CD14-positive monocyte (primary cell): ENCODE results near the gene TAS2R14. TPM values are rescaled to one million over a fixed set of nuclear protein-coding genes. Genes with fewer than 3 reads are reported as not detected.

Experiments used
- DNase-seq, 3 donors: peaks; one replicate each; pipeline ENCODE4 v3.0.0-alpha.2; 2011 to 2022
- H2AFZ ChIP-seq: 2 replicates; pipeline ENCODE4 v1.6.0; 2012; ENCODE audit warnings: mild to moderate bottlenecking, low read depth, low read length, inconsistent platforms; ENCODE audit not compliant: insufficient read depth, poor library complexity, severe bottlenecking
- H3K27ac ChIP-seq, 2 donors: 1 replicate in 1 of 2; 2 replicates in 1 of 2; pipeline ENCODE4 v1.5.1; 2012 to 2013; ENCODE audit warnings: low read length in 2 of 2, control low read depth in 1 of 2, inconsistent platforms in 1 of 2, low read depth in 1 of 2, mild to moderate bottlenecking in 1 of 2
- H3K27me3 ChIP-seq, 2 donors: one replicate each; pipeline versions ENCODE4 v1.6.0 to v1.6.1; 2011 to 2013; ENCODE audit warnings: low read length in 2 of 2; ENCODE audit not compliant: control insufficient read depth in 2 of 2, insufficient read depth in 2 of 2
- H3K36me3 ChIP-seq, 2 donors: replicated peaks in 1 of 2; 1 replicate in 1 of 2; 2 replicates in 1 of 2; pipeline versions ENCODE4 v1.5.1 to v1.6.1; 2012 to 2013; ENCODE audit warnings: low read length in 2 of 2, control low read depth in 1 of 2, inconsistent platforms in 1 of 2, mild to moderate bottlenecking in 1 of 2; ENCODE audit not compliant: insufficient read depth in 2 of 2, control insufficient read depth in 1 of 2
- H3K4me1 ChIP-seq, 2 donors: 1 replicate in 1 of 2; 2 replicates in 1 of 2; pipeline versions ENCODE4 v1.5.1 to v1.6.1; 2012 to 2013; ENCODE audit warnings: low read length in 2 of 2, control low read depth in 1 of 2, inconsistent platforms in 1 of 2, mild to moderate bottlenecking in 1 of 2, moderate library complexity in 1 of 2; ENCODE audit not compliant: insufficient read depth in 2 of 2, control insufficient read depth in 1 of 2
- H3K4me2 ChIP-seq: replicated peaks from 2 replicates; pipeline ENCODE3; 2012; ENCODE audit warnings: low read length, moderate library complexity, mild to moderate bottlenecking; ENCODE audit not compliant: poor library complexity, severe bottlenecking; ENCODE audit errors: extremely low read depth
- H3K4me3 ChIP-seq, 3 experiments: fragments of 200-600 bp in 1 of 3; sonication (generic) in 1 of 3; replicated peaks in 1 of 3; 1 replicate in 2 of 3; 2 replicates in 1 of 3; pipeline ENCODE4 v1.5.1; 2011 to 2013; ENCODE audit warnings: low read length in 3 of 3, mild to moderate bottlenecking in 3 of 3, control low read depth in 2 of 3, low read depth in 2 of 3, inconsistent platforms in 1 of 3, moderate library complexity in 1 of 3
- H3K79me2 ChIP-seq: 2 replicates; pipeline ENCODE4 v1.6.0; 2012; ENCODE audit warnings: mild to moderate bottlenecking, control low read depth, inconsistent platforms, low read length, moderate library complexity; ENCODE audit not compliant: insufficient read depth
- H3K9ac ChIP-seq: 2 replicates; pipeline ENCODE4 v1.6.0; 2017; ENCODE audit warnings: low read length, mild to moderate bottlenecking; ENCODE audit not compliant: insufficient read depth, poor library complexity, severe bottlenecking
- H3K9me3 ChIP-seq, 2 donors: replicated peaks in 1 of 2; 1 replicate in 1 of 2; 2 replicates in 1 of 2; pipeline versions ENCODE4 v1.5.1 to v1.6.1; 2012 to 2013; ENCODE audit warnings: low read length in 2 of 2, control low read depth in 1 of 2; ENCODE audit not compliant: control insufficient read depth in 1 of 2, insufficient read depth in 1 of 2
- H4K20me1 ChIP-seq: 2 replicates; pipeline ENCODE4 v1.6.0; 2012; ENCODE audit warnings: mild to moderate bottlenecking, low read length, control low read depth, moderate library complexity; ENCODE audit not compliant: insufficient read depth
- H3K27ac Mint-ChIP-seq, 7 donors: one replicate each; pipeline ENCODE4 v1.8.0; 2020; ENCODE audit warnings: mild to moderate bottlenecking in 7 of 7, mixed read lengths in 7 of 7, moderate library complexity in 6 of 7, inconsistent platforms in 2 of 7
- H3K27me3 Mint-ChIP-seq, 3 donors: one replicate each; pipeline ENCODE4 v1.8.0; 2021 to 2022; ENCODE audit warnings: low read depth in 3 of 3, mild to moderate bottlenecking in 3 of 3, mixed read lengths in 3 of 3, moderate library complexity in 3 of 3, inconsistent platforms in 1 of 3
- H3K36me3 Mint-ChIP-seq, 2 donors: one replicate each; pipeline ENCODE4 v1.8.0; 2020; ENCODE audit warnings: mixed read lengths in 2 of 2, inconsistent platforms in 1 of 2, mild to moderate bottlenecking in 1 of 2
- H3K4me1 Mint-ChIP-seq: one replicate; pipeline ENCODE4 v1.8.0; 2020; ENCODE audit warnings: mild to moderate bottlenecking, mixed read lengths
- H3K4me3 Mint-ChIP-seq, 2 donors: one replicate each; pipeline ENCODE4 v1.8.0; 2020; ENCODE audit warnings: mild to moderate bottlenecking in 2 of 2, mixed read lengths in 2 of 2, moderate library complexity in 1 of 2
- H3K9me3 Mint-ChIP-seq, 7 donors: one replicate each; pipeline ENCODE4 v1.8.0; 2020 to 2022; ENCODE audit warnings: mixed read lengths in 7 of 7, mild to moderate bottlenecking in 6 of 7, moderate library complexity in 6 of 7, inconsistent platforms in 2 of 7
- WGBS: methylation state at CpG from one replicate; pipeline ENCODE4 v1.1.5; 2013; ENCODE audit warnings: missing lambda C conversion rate; ENCODE audit not compliant: insufficient coverage; 5-methylcytosine and 5-hydroxymethylcytosine counted together
- intact Hi-C, 2 donors: fragments of 100-400 bp; cut with micrococcal nuclease; formaldehyde crosslinking; loops; one replicate each; pipeline versions ENCODE4 v1.15.0 to v1.15.1; 2023
- polyA plus RNA-seq, 3 donors: library from polyadenylated mRNA; depleted of rRNA in 1 of 3; unstranded in 2 of 3; stranded (reverse) in 1 of 3; fragments of 300-500 nt in 2 of 3; fragments of >200 nt in 1 of 3; fragmentation: Illumina TruSeq in 2 of 3; gene quantifications; 1 replicate in 2 of 3; 2 replicates in 1 of 3; pipeline ENCODE4 v1.2.3, GENCODE V29; 2012 to 2021
- TF ChIP-seq, protein P1 (sequence below): fragments of 200-600 bp; IDR thresholded peaks from one replicate; pipeline ENCODE4 v1.8.0; 2022; ENCODE audit warnings: antibody characterized with exemption, mild to moderate bottlenecking

TAS2R14 gene
- polyA plus RNA-seq, 3 donors: 0.53 to 1.5 (median 0.61) TPM

DNA sequence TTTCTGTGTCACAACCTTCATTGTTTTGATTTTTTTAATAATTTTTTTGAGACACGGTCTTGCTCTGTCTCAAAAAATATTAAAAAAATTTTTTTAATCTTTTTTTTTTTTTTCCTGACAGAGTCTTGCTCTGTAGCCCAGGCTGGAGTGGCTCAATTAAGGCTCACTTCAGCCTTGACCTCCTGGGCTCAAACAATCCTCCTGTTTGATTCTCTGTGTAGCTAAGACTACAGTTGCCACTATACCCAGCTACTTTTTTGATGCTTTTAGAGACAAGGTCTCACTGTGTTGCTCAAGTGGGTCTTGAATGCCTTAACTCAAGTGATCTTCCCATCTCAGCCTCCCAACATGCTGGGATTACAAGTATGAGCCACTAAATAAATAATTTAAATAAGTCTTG lies 19.3 kb downstream of the TAS2R14 start:
- no peaks in the 10 kb centered on the region for H3K4me1 ChIP-seq
- H3K4me3 Mint-ChIP-seq: no peak overlapping the region
- H2AFZ ChIP-seq: no peak overlapping the region
- no peaks in the 10 kb centered on the region for H3K4me1 Mint-ChIP-seq
- TF ChIP-seq, protein P1, sequence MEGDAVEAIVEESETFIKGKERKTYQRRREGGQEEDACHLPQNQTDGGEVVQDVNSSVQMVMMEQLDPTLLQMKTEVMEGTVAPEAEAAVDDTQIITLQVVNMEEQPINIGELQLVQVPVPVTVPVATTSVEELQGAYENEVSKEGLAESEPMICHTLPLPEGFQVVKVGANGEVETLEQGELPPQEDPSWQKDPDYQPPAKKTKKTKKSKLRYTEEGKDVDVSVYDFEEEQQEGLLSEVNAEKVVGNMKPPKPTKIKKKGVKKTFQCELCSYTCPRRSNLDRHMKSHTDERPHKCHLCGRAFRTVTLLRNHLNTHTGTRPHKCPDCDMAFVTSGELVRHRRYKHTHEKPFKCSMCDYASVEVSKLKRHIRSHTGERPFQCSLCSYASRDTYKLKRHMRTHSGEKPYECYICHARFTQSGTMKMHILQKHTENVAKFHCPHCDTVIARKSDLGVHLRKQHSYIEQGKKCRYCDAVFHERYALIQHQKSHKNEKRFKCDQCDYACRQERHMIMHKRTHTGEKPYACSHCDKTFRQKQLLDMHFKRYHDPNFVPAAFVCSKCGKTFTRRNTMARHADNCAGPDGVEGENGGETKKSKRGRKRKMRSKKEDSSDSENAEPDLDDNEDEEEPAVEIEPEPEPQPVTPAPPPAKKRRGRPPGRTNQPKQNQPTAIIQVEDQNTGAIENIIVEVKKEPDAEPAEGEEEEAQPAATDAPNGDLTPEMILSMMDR: no peak
- H3K36me3 ChIP-seq: no peaks in the 10 kb centered on the region
- no peak overlapping the region for H3K4me2 ChIP-seq
- H4K20me1 ChIP-seq: no peaks in the 10 kb centered on the region
- peaks cover 0 to 12% (median 5%) of the 10 kb centered on the region in 7 donors for H3K9me3 Mint-ChIP-seq
- intact Hi-C loops: no loop called here
- H3K79me2 ChIP-seq: no peaks in the 10 kb centered on the region
- H3K9ac ChIP-seq: no peak overlapping the region
- H3K27ac Mint-ChIP-seq: no peak overlapping the region
- no peak overlapping the region for H3K4me3 ChIP-seq
- H3K27me3 ChIP-seq: no peaks in the 10 kb centered on the region
- no peak for DNase-seq
- no peaks in the 10 kb centered on the region for H3K36me3 Mint-ChIP-seq
- no peak overlapping the region for H3K27ac ChIP-seq
- no CpG with 5 or more reads among the region's 1 CpG for WGBS
- H3K27me3 Mint-ChIP-seq: peaks cover 0 to 3% (median 0%) of the 10 kb centered on the region in 3 donors
- H3K9me3 ChIP-seq: no peaks in the 10 kb centered on the region

DNA sequence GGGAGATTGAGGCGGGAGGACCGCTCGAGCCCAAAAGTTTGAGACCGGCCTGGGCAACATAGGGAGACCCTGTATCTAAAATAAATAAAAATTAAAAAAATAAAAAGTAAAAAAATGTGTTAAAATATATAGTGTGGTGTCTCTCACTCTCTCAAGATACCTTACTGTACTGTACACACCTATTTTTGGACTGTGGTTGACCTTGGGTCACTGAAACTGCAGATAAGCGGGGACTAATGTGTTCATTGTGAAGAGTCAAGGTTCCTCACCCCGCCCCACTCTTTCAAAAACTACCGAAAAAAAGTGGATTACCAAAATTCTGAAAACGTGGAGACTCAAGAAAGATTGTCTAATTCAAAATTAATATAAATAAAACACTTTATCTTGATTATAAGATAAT lies 28.7 kb downstream of the TAS2R14 start:
- Mint-ChIP-seq H3K27me3 (no peaks in the 10 kb centered on the region), H3K27ac (no peak overlapping the region), H3K36me3 (no peaks in the 10 kb centered on the region), H3K4me3 (no peak overlapping the region), H3K9me3 (peaks cover 0 to 8% (median 0%) of the 10 kb centered on the region in 7 donors), H3K4me1 (peaks cover 2% of the 10 kb centered on the region)
- no CpG with 5 or more reads among the region's 8 CpGs for WGBS
- intact Hi-C loops: no loop called here
- H3K4me2 ChIP-seq: no peak overlapping the region
- no peaks in the 10 kb centered on the region for H3K79me2 ChIP-seq
- no peaks in the 10 kb centered on the region for H4K20me1 ChIP-seq
- H3K36me3 ChIP-seq: no peaks in the 10 kb centered on the region
- peaks cover 0 to 2% of the 10 kb centered on the region in 2 donors for H3K9me3 ChIP-seq
- H3K4me1 ChIP-seq: no peaks in the 10 kb centered on the region
- no peak overlapping the region for H3K27ac ChIP-seq
- TF ChIP-seq, protein P1: no peak
- no peaks in the 10 kb centered on the region for H3K27me3 ChIP-seq
- H2AFZ ChIP-seq: no peak overlapping the region
- no peak for DNase-seq
- no peak overlapping the region for H3K4me3 ChIP-seq
- no peak overlapping the region for H3K9ac ChIP-seq
